Osteoblast (primary cell): ENCODE results near the gene FRMD4A. TPM values are rescaled to one million over a fixed set of nuclear protein-coding genes. Genes with fewer than 3 reads are reported as not detected.

Experiments used
- DNase-seq: peaks from one replicate; pipeline ENCODE4 v3.0.0; 2011; ENCODE audit warnings: low spot score, mixed read lengths; ENCODE audit not compliant: insufficient read length; ENCODE audit errors: missing footprints
- H2AFZ ChIP-seq: 2 replicates; pipeline ENCODE4 v1.6.0; 2011; ENCODE audit warnings: mild to moderate bottlenecking, low read length
- H3K27ac ChIP-seq: 2 replicates; pipeline ENCODE4 v1.5.1; 2011; ENCODE audit warnings: mild to moderate bottlenecking, low read depth, low read length, moderate library complexity
- H3K27me3 ChIP-seq: 2 replicates; pipeline ENCODE4 v1.6.0; 2012; ENCODE audit warnings: mild to moderate bottlenecking, control low read depth, inconsistent platforms, low read length, moderate library complexity; ENCODE audit not compliant: insufficient read depth
- H3K36me3 ChIP-seq: 2 replicates; pipeline ENCODE4 v1.5.1; 2011; ENCODE audit warnings: mild to moderate bottlenecking, low read length, control low read depth, moderate library complexity; ENCODE audit not compliant: insufficient read depth
- H3K4me1 ChIP-seq: 2 replicates; pipeline ENCODE4 v1.5.1; 2011; ENCODE audit warnings: mild to moderate bottlenecking, low read length, control low read depth, moderate library complexity; ENCODE audit not compliant: insufficient read depth
- H3K4me2 ChIP-seq: 2 replicates; pipeline ENCODE4 v1.6.0; 2011; ENCODE audit warnings: mild to moderate bottlenecking, low read length; ENCODE audit not compliant: insufficient read depth
- H3K4me3 ChIP-seq: fragments of 200-600 bp; sonication (generic); 3 replicates; pipeline ENCODE4 v1.5.1; 2012; ENCODE audit warnings: mild to moderate bottlenecking, low read length, inconsistent platforms; ENCODE audit not compliant: insufficient read depth
- H3K79me2 ChIP-seq: 2 replicates; pipeline ENCODE4 v1.6.0; 2012; ENCODE audit warnings: mild to moderate bottlenecking, low read length, control low read depth, inconsistent platforms; ENCODE audit not compliant: insufficient read depth
- H3K9me3 ChIP-seq: 2 replicates; pipeline ENCODE4 v1.5.1; 2011; ENCODE audit warnings: low read depth, low read length, control low read depth
- H4K20me1 ChIP-seq: 2 replicates; pipeline ENCODE4 v1.6.0; 2012; ENCODE audit warnings: mild to moderate bottlenecking, low read length, control low read depth; ENCODE audit not compliant: insufficient read depth
- total RNA-seq: library from RNA; depleted of rRNA; stranded (reverse); fragments of >200 nt; gene quantifications from 2 replicates; pipeline ENCODE4 v1.2.3, GENCODE V29; 2012
- TF ChIP-seq, protein P1 (sequence below): IDR thresholded peaks from 2 replicates; pipeline ENCODE4 v1.5.1; 2011; ENCODE audit warnings: mild to moderate bottlenecking, low read depth, low read length, moderate library complexity; ENCODE audit errors: extremely low read depth

FRMD4A gene
- total RNA-seq, 1 donor: 41.3 TPM

DNA sequence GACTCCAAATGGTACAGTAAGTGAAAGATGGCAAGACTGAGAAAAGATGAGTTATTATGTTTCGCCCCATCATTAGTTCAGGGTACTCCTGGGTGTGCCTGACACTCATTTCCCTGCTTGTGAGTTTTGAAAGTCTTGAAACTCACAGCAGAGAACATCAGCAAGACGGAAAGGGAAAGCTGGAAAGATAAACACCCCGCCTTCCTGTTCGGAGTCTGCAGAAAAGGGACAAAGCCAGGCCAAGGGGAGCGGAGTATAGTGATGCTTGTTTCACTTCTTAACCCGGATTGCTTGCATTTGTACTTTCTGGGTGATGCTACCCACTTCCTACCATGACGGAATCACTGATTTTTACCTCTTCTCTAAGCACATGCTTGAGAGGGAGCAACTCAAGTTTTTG lies 294.5 kb downstream of the FRMD4A start:
- Histone ChIP-seq H2AFZ (no peak overlapping the region), H3K27me3 (no peaks in the 10 kb centered on the region), H3K4me1 (peaks cover 15% of the 10 kb centered on the region), H3K9me3 (no peaks in the 10 kb centered on the region), H3K4me3 (no peak overlapping the region), H3K79me2 (no peaks in the 10 kb centered on the region), H3K36me3 (no peaks in the 10 kb centered on the region), H3K4me2 (no peak overlapping the region), H4K20me1 (no peaks in the 10 kb centered on the region), H3K27ac (no peak overlapping the region)
- TF ChIP-seq, protein P1, sequence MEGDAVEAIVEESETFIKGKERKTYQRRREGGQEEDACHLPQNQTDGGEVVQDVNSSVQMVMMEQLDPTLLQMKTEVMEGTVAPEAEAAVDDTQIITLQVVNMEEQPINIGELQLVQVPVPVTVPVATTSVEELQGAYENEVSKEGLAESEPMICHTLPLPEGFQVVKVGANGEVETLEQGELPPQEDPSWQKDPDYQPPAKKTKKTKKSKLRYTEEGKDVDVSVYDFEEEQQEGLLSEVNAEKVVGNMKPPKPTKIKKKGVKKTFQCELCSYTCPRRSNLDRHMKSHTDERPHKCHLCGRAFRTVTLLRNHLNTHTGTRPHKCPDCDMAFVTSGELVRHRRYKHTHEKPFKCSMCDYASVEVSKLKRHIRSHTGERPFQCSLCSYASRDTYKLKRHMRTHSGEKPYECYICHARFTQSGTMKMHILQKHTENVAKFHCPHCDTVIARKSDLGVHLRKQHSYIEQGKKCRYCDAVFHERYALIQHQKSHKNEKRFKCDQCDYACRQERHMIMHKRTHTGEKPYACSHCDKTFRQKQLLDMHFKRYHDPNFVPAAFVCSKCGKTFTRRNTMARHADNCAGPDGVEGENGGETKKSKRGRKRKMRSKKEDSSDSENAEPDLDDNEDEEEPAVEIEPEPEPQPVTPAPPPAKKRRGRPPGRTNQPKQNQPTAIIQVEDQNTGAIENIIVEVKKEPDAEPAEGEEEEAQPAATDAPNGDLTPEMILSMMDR: no peak
- no peak for DNase-seq

DNA sequence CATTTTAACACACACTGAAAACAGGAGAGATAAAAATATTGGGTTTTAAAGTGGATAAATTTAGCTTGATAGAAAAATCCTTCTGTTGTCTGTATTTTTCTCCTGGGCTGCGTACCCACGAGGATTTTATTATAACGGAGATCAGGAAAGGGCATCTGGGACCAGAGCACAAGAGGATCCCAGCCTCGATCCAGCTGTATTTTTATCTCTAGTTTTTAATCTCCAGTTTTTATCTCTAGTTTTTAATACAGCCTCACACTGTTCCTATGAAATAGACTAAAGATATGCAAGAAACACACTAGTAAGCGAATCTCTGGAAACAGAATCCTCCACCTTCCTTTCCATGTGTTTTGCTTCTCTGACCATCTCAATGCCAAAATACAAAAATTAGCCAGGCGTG lies 295.2 kb downstream of the FRMD4A start:
- Histone ChIP-seq H2AFZ (no peak overlapping the region), H3K36me3 (no peaks in the 10 kb centered on the region), H3K9me3 (no peaks in the 10 kb centered on the region), H4K20me1 (no peaks in the 10 kb centered on the region), H3K4me2 (no peak overlapping the region), H3K27ac (no peak overlapping the region), H3K27me3 (no peaks in the 10 kb centered on the region), H3K4me3 (no peak overlapping the region), H3K79me2 (no peaks in the 10 kb centered on the region), H3K4me1 (peaks cover 8% of the 10 kb centered on the region)
- DNase-seq: no peak
- TF ChIP-seq, protein P1: no peak

DNA sequence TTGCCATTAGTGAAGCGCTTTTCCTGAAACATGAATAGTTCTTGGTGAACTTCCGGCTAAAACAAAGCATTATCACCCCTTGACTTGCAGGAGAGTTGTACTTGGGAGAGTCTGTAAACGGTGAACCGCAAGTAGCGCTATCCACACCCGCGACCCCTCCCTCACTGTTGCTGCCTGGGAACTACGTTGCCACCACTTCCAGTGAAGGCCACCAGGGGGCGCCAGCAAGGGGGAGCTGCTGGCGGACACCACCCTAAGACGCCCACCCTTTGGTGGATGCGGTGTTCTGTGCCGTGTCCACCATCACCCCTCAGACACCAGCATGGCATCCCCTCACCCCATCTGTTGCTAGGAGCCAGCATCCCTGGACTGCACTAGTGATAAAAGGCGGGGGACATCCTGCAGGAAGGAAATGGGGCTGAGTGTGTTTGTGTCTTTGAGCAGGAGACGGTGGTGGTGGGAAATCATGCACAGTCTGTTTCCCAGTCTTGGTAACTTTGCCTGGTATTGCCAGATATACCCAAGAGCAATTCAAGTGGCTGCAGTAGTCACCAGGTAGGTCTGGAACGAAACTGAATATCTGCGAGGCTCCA lies 298.2 kb downstream of the FRMD4A start:
- no peak overlapping the region for H3K27ac ChIP-seq
- no peak overlapping the region for H2AFZ ChIP-seq
- no peaks in the 10 kb centered on the region for H3K9me3 ChIP-seq
- H3K79me2 ChIP-seq: no peaks in the 10 kb centered on the region
- H3K4me1 ChIP-seq: no peaks in the 10 kb centered on the region
- no peaks in the 10 kb centered on the region for H4K20me1 ChIP-seq
- H3K27me3 ChIP-seq: no peaks in the 10 kb centered on the region
- no peaks in the 10 kb centered on the region for H3K36me3 ChIP-seq
- H3K4me3 ChIP-seq: no peak overlapping the region
- TF ChIP-seq, protein P1: peak; percentile 69
- DNase-seq: no peak
- H3K4me2 ChIP-seq: peak overlapping the region; percentile 18

DNA sequence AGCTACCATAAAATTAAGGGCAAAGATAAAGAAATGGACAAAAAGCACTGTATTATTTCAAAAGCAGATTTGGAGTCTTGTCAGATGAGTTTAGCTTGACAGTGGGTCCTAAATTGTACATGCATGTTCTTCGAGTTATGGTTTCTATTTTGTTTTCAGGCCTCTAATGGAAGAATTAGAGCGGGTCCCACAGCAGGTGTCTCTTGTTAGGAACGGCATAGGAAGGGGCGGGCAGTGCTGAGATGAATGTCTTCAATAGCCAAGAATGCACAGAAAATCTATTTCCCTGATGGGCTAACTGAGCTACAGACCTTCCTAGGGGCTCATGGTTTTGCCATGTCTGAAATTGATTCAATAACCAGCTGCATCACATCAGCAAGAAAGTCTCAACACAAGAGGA lies 304.4 kb downstream of the FRMD4A start:
- TF ChIP-seq, protein P1: no peak
- H3K79me2 ChIP-seq: no peaks in the 10 kb centered on the region
- no peak overlapping the region for H3K4me3 ChIP-seq
- H3K4me1 ChIP-seq: peaks cover 16% of the 10 kb centered on the region
- no peak overlapping the region for H3K27ac ChIP-seq
- no peaks in the 10 kb centered on the region for H3K9me3 ChIP-seq
- peaks cover 3% of the 10 kb centered on the region for H3K27me3 ChIP-seq
- no peaks in the 10 kb centered on the region for H3K36me3 ChIP-seq
- no peak for DNase-seq
- no peak overlapping the region for H3K4me2 ChIP-seq
- H2AFZ ChIP-seq: no peak overlapping the region
- H4K20me1 ChIP-seq: no peaks in the 10 kb centered on the region
